A549 (cell line): ENCODE results near the gene GPRIN3. TPM values are rescaled to one million over a fixed set of nuclear protein-coding genes. Genes with fewer than 3 reads are reported as not detected.

Experiments used
- ATAC-seq, 2 experiments: fragments of 200-7000 bp in 1 of 2; fragments of >200 bp in 1 of 2; cut with Nextera tagmentation in 1 of 2; cut with Tn5 transposase in 1 of 2; 3 replicates each; pipeline versions ENCODE4 v1.8.0 to v1.9.1; 2018 to 2020; ENCODE audit warnings: mild to moderate bottlenecking in 1 of 2, moderate library complexity in 1 of 2
- CTCF ChIA-PET: fragments of 300-600 bp; sonication (Branson Sonifier 250); formaldehyde crosslinking; extraction: SDS; loops from one replicate; lab custom pipeline; 2021; ENCODE audit warnings: antibody characterized with exemption, inconsistent platforms; lab: Yijun Ruan, JAX
- POLR2A ChIA-PET: fragments of 350-600 bp; formaldehyde crosslinking; extraction: SDS; loops from one replicate; lab custom pipeline; 2021; ENCODE audit warnings: antibody characterized with exemption, inconsistent platforms; lab: Yijun Ruan, JAX
- DNase-seq, 2 experiments: peaks; one replicate each; pipeline versions ENCODE4 v3.0.0 to v3.0.0-alpha.2; 2011 to 2016; ENCODE audit warnings: low read depth in 1 of 2, low spot score in 1 of 2
- FAIRE-seq: peaks from 2 replicates; lab custom pipeline; 2011; peaks lifted over from hg19 to GRCh38; lab: Jason Lieb, UNC
- H3K27ac ChIP-seq, 2 experiments: fragments of >200 bp; sonication (Bioruptor Twin); formaldehyde crosslinking; 3 replicates each; pipeline ENCODE4 v1.5.1; 2016 to 2017
- H3K4me1 ChIP-seq: fragments of >200 bp; sonication (Bioruptor Twin); formaldehyde crosslinking; 3 replicates; pipeline ENCODE4 v1.6.1; 2016
- H3K4me2 ChIP-seq: fragments of >200 bp; sonication (Bioruptor Twin); formaldehyde crosslinking; 3 replicates; pipeline ENCODE4 v1.6.1; 2016
- H3K4me3 ChIP-seq: fragments of >200 bp; sonication (Bioruptor Twin); formaldehyde crosslinking; 3 replicates; pipeline ENCODE4 v1.5.1; 2016
- H3K9me3 ChIP-seq: fragments of >200 bp; sonication (Bioruptor Twin); formaldehyde crosslinking; 3 replicates; pipeline ENCODE4 v1.6.1; 2016
- BCL3 ChIP-seq: fragments of >200 bp; sonication (Bioruptor Twin); formaldehyde crosslinking; IDR thresholded peaks from 3 replicates; pipeline ENCODE4 v1.6.1; 2016
- CHD4 ChIP-seq: fragments of 200-600 bp; sonication (generic); IDR thresholded peaks from 2 replicates; pipeline ENCODE4 v1.6.1; 2016; ENCODE audit warnings: antibody characterized with exemption, mild to moderate bottlenecking, borderline replicate concordance
- FOSB ChIP-seq: fragments of 250-450 bp; sonication (Bioruptor Pico); IDR thresholded peaks from 2 replicates; pipeline ENCODE4 v1.5.0; 2020; ENCODE audit warnings: mild to moderate bottlenecking, moderate library complexity
- HMGXB4 ChIP-seq: fragments of 250-450 bp; sonication (Bioruptor Pico); IDR thresholded peaks from 2 replicates; pipeline ENCODE4 v1.5.0; 2021; ENCODE audit warnings: mild to moderate bottlenecking, moderate library complexity, borderline replicate concordance
- JUN ChIP-seq, 2 experiments: fragments of >200 bp; sonication (Bioruptor Twin); formaldehyde crosslinking; IDR thresholded peaks; 2 replicates in 1 of 2; 3 replicates in 1 of 2; pipeline ENCODE4 v1.6.1; 2016 to 2017
- NR3C1 ChIP-seq: fragments of >200 bp; sonication (Bioruptor Twin); formaldehyde crosslinking; IDR thresholded peaks from 3 replicates; pipeline ENCODE4 v1.6.1; 2017
- PHF8 ChIP-seq: fragments of 200-600 bp; sonication (generic); IDR thresholded peaks from 2 replicates; pipeline ENCODE4 v1.6.1; 2016; ENCODE audit warnings: low read depth, mild to moderate bottlenecking, antibody characterized with exemption, moderate library complexity, borderline replicate concordance
- RARB ChIP-seq: fragments of 250-450 bp; sonication (Bioruptor Pico); IDR thresholded peaks from 2 replicates; pipeline ENCODE4 v1.8.0; 2021; ENCODE audit warnings: mild to moderate bottlenecking, moderate library complexity
- REST ChIP-seq: fragments of 200-600 bp; sonication (generic); IDR thresholded peaks from 2 replicates; pipeline ENCODE4 v1.6.1; 2016; ENCODE audit warnings: antibody characterized with exemption, mild to moderate bottlenecking, moderate library complexity
- RFX5 ChIP-seq: fragments of 450-650 bp; IDR thresholded peaks from 2 replicates; pipeline ENCODE4 v1.7.1; 2014; ENCODE audit warnings: antibody characterized with exemption, mild to moderate bottlenecking, moderate library complexity
- WGBS: methylation state at CpG from one replicate; pipeline ENCODE4 v1.1.6; 2017; ENCODE audit errors: missing lambda C conversion rate; 5-methylcytosine and 5-hydroxymethylcytosine counted together
- polyA plus RNA-seq, 4 experiments: library from polyadenylated mRNA; depleted of rRNA in 3 of 4; stranded (reverse); fragments of >200 nt; fragmentation: RNase III in 1 of 4; extraction: RNeasy Plus Mini Kit Qiagen cat#74134 plus additional on column Dnase treatment in 1 of 4; gene quantifications; 2 replicates in 3 of 4; 3 replicates in 1 of 4; pipeline ENCODE4 v1.2.3, GENCODE V29; 2011 to 2017

GPRIN3 gene
- polyA plus RNA-seq, 2 of the 4 experiments (the other 2 are of a cell fraction): 6.8 to 18.7 TPM

- no peak for TF ChIP-seq RARB (CRISPR knock-in tag)
- TF ChIP-seq, all 56 proteins: peak for 0
Measured at GRCh38 chr4:89296399-89296798, 11.2 kb downstream of the GPRIN3 start (continued).

- POLR2A ChIA-PET: no interaction called here
Measured at GRCh38 chr4:89295415-89295927, 12.1 kb downstream of the GPRIN3 start.

More at GRCh38 chr4:89295415-89295927, 12.1 kb downstream of the GPRIN3 start:
- Histone ChIP-seq H3K4me1 (peaks cover 65% of the 10 kb centered on the region), H3K27ac (peak overlapping the region; percentile 72 to 78; a peak in 5 of 6 replicates), H3K4me3 (no peak overlapping the region), H3K4me2 (peak overlapping the region; percentile 98), H3K9me3 (peaks cover 16% of the 10 kb centered on the region; the same call in 2 of the 3 replicates)
- CTCF ChIA-PET: no interaction called here
- WGBS: 88% methylated on average over 3 of the region's 3 CpGs
- no peak for ATAC-seq
- no peak for FAIRE-seq
- TF ChIP-seq BCL3 (no peak), CHD4 (no peak), RFX5 (no peak), JUN (IDR thresholded peaks at IDR 0.05) (no peak), FOSB (no peak), PHF8 (no peak), REST (no peak), HMGXB4 (CRISPR knock-in tag) (no peak), NR3C1 (no peak)
- DNase-seq: no peak
